CD4-positive, alpha-beta memory T cell (primary cell): ENCODE data around the gene LZIC. TPM values are rescaled to one million over a fixed set of nuclear protein-coding genes. Genes with fewer than 3 reads are reported as not detected.

ENCODE experiments used
- CTCF ChIA-PET: fragments of 350-600 bp; sonication (Branson Sonifier 250); formaldehyde crosslinking; loops from one replicate; lab custom pipeline; 2021; ENCODE audit warnings: inconsistent platforms; ENCODE audit not compliant: partially characterized antibody; lab: Charles Lee
- POLR2A ChIA-PET: fragments of 350-600 bp; sonication (Branson Sonifier 250); formaldehyde crosslinking; loops from one replicate; lab custom pipeline; 2021; ENCODE audit not compliant: partially characterized antibody; lab: Charles Lee
- DNase-seq, 5 donors: peaks; one replicate each; pipeline versions ENCODE4 v3.0.0 to v3.0.0-alpha.2; 2020 to 2022; ENCODE audit warnings: mixed read lengths in 1 of 5
- H3K27ac ChIP-seq: one replicate; pipeline ENCODE4 v1.7.0; 2013; ENCODE audit warnings: low read depth, low read length
- H3K27me3 ChIP-seq: 2 replicates; pipeline ENCODE4 v1.7.0; 2013; ENCODE audit warnings: mild to moderate bottlenecking, low read length, moderate library complexity; ENCODE audit not compliant: insufficient read depth
- H3K36me3 ChIP-seq: 2 replicates; pipeline ENCODE4 v1.7.0; 2013; ENCODE audit warnings: mild to moderate bottlenecking, low read length, moderate library complexity; ENCODE audit not compliant: insufficient read depth
- H3K4me1 ChIP-seq: 2 replicates; pipeline ENCODE4 v1.7.0; 2013; ENCODE audit warnings: mild to moderate bottlenecking, low read length, moderate library complexity; ENCODE audit not compliant: insufficient read depth
- H3K4me3 ChIP-seq, 2 donors: one replicate each; pipeline ENCODE4 v1.7.0; 2013; ENCODE audit warnings: low read length in 2 of 2, mild to moderate bottlenecking in 1 of 2
- H3K9me3 ChIP-seq, 2 donors: one replicate each; pipeline ENCODE4 v1.7.0; 2013; ENCODE audit warnings: low read length in 2 of 2, control low read depth in 1 of 2; ENCODE audit not compliant: control insufficient read depth in 1 of 2
- H3K27ac Mint-ChIP-seq, 7 donors: one replicate each; pipeline ENCODE4 v1.8.0; 2020 to 2021; ENCODE audit warnings: mixed read lengths in 7 of 7, mild to moderate bottlenecking in 6 of 7, inconsistent platforms in 3 of 7, moderate library complexity in 3 of 7
- H3K27me3 Mint-ChIP-seq, 2 donors: one replicate each; pipeline ENCODE4 v1.8.0; 2020 to 2021; ENCODE audit warnings: mixed read lengths in 2 of 2
- H3K36me3 Mint-ChIP-seq, 2 donors: one replicate each; pipeline ENCODE4 v1.8.0; 2020 to 2021; ENCODE audit warnings: mixed read lengths in 2 of 2, inconsistent platforms in 1 of 2, mild to moderate bottlenecking in 1 of 2
- H3K4me1 Mint-ChIP-seq, 4 donors: one replicate each; pipeline ENCODE4 v1.8.0; 2020 to 2021; ENCODE audit warnings: mixed read lengths in 4 of 4, mild to moderate bottlenecking in 1 of 4
- H3K4me3 Mint-ChIP-seq, 8 donors: one replicate each; pipeline ENCODE4 v1.8.0; 2020 to 2021; ENCODE audit warnings: mixed read lengths in 8 of 8, mild to moderate bottlenecking in 7 of 8, moderate library complexity in 6 of 8, inconsistent platforms in 3 of 8
- H3K9me3 Mint-ChIP-seq, 8 donors: one replicate each; pipeline ENCODE4 v1.8.0; 2020 to 2021; ENCODE audit warnings: mixed read lengths in 8 of 8, mild to moderate bottlenecking in 5 of 8, inconsistent platforms in 3 of 8, moderate library complexity in 1 of 8
- intact Hi-C: fragments of 100-400 bp; cut with micrococcal nuclease; formaldehyde crosslinking; loops from one replicate; pipeline ENCODE4 v1.15.1; 2023
- microRNA-seq: library from miRNA; unstranded; fragments of <30 nt; microRNA quantifications from one replicate; pipeline ENCODE4 v1.2.0, GENCODE V29; 2021; ENCODE audit warnings: borderline replicate concordance, borderline number of aligned reads, borderline microRNAs expressed, mixed read lengths
- polyA plus RNA-seq, 2 donors: library from polyadenylated mRNA; unstranded; fragments of 300-500 nt; fragmentation: Illumina TruSeq; gene quantifications; one replicate each; pipeline ENCODE4 v1.2.3, GENCODE V29; 2021
- total RNA-seq, 2 experiments: library from RNA; stranded (reverse); gene quantifications; one replicate each; pipeline ENCODE4 v1.2.3, GENCODE V29; 2021

Gene LZIC
- total and polyA plus RNA-seq, 4 experiments from 2014 or later, result 25.7 to 39.3 (median 34.4) TPM

GRCh38 chr1:9882296-9882944 is 60.8 kb downstream of the LZIC start:
- no peaks in the 10 kb centered on the region for H3K9me3 ChIP-seq
- peak in 1 of 5 donors; percentile 4 for DNase-seq
- H3K9me3 Mint-ChIP-seq, result peaks cover 0 to 2% (median 0%) of the 10 kb centered on the region in 8 donors
- intact Hi-C loops, result no loop called here
- POLR2A ChIA-PET, result no interaction called here
- CTCF ChIA-PET, result interaction anchor here (1.6 to 2.0 kb wide), 2 partner anchors 10 to 14 kb away, joined by 3 to 5 read pairs; no protein-coding TSS in a partner anchor
- peaks cover 2 to 4% of the 10 kb centered on the region in 2 donors for H3K36me3 Mint-ChIP-seq
- H3K4me1 Mint-ChIP-seq, result peaks cover 7 to 16% (median 13%) of the 10 kb centered on the region in 4 donors
- H3K4me3 Mint-ChIP-seq, result peak overlapping the region in 5 of 8 donors; percentile 3 to 43 (median 7)
- no peak overlapping the region for H3K4me3 ChIP-seq
- H3K27ac Mint-ChIP-seq, result peak overlapping the region; percentile 63 to 88 (median 77)
- no peak overlapping the region for H3K27ac ChIP-seq
- peaks cover 15% of the 10 kb centered on the region for H3K4me1 ChIP-seq
- no peaks in the 10 kb centered on the region for H3K36me3 ChIP-seq
- no peaks in the 10 kb centered on the region for H3K27me3 Mint-ChIP-seq
- no peaks in the 10 kb centered on the region for H3K27me3 ChIP-seq

GRCh38 chr1:9881838-9882249 is 61.3 kb downstream of the LZIC start:
- Histone ChIP-seq H3K36me3 (no peaks in the 10 kb centered on the region), H3K4me3 (no peak overlapping the region), H3K27me3 (no peaks in the 10 kb centered on the region), H3K27ac (no peak overlapping the region), H3K9me3 (no peaks in the 10 kb centered on the region), H3K4me1 (peaks cover 15% of the 10 kb centered on the region)
- peaks cover 1 to 2% of the 10 kb centered on the region in 2 donors for H3K36me3 Mint-ChIP-seq
- no peak for DNase-seq
- intact Hi-C loops, result no loop called here
- POLR2A ChIA-PET, result no interaction called here
- H3K27me3 Mint-ChIP-seq, result no peaks in the 10 kb centered on the region
- H3K27ac Mint-ChIP-seq, result peak overlapping the region in 6 of 7 donors; percentile 63 to 88 (median 76)
- H3K4me1 Mint-ChIP-seq, result peaks cover 7 to 16% (median 13%) of the 10 kb centered on the region in 4 donors
- H3K4me3 Mint-ChIP-seq, result peak overlapping the region in 3 of 8 donors; percentile 3 to 18 (median 8)
- CTCF ChIA-PET, result no interaction called here
- peaks cover 0 to 2% (median 0%) of the 10 kb centered on the region in 8 donors for H3K9me3 Mint-ChIP-seq

Small RNAs within 50 kb of the gene (microRNA-seq; reads per million reads assigned to microRNA genes)
- gene MIR5697, result not detected

Other genes with a start within 250 kb of the LZIC start
- gene CLSTN1, start 119.4 kb downstream of the LZIC start, total RNA-seq, result 100 to 1,000 TPM; 107 to 109 TPM
- 10 to 100 TPM in 1 of 2 donors, 1 to 10 TPM in 1; 6.9 to 50.9 TPM for gene CLSTN1, start 119.4 kb downstream of the LZIC start, polyA plus RNA-seq
- gene CTNNBIP1, start 33.1 kb downstream of the LZIC start, total RNA-seq, result 1 to 10 TPM; 6.3 to 9.1 TPM
- gene CTNNBIP1, start 33.1 kb downstream of the LZIC start, polyA plus RNA-seq, result 10 to 100 TPM in 1 of 2 donors, 1 to 10 TPM in 1; 10.0 to 10.1 TPM
- gene NMNAT1, start 84 bp upstream of the LZIC start, total RNA-seq, result 1 to 10 TPM; 6.1 to 6.7 TPM
- gene NMNAT1, start 84 bp upstream of the LZIC start, polyA plus RNA-seq, result 1 to 10 TPM in 1 of 2 donors, under 1 TPM in 1; 0.57 to 6.3 TPM
- gene RBP7, start 53.8 kb upstream of the LZIC start, total RNA-seq, result not detected
- gene RBP7, start 53.8 kb upstream of the LZIC start, polyA plus RNA-seq, result not detected
- 10 to 100 TPM; 44.1 to 47.6 TPM for gene UBE4B, start 89.6 kb upstream of the LZIC start, total RNA-seq
- 1 to 10 TPM; 4.6 to 9.8 TPM for gene UBE4B, start 89.6 kb upstream of the LZIC start, polyA plus RNA-seq